Osteoblast (primary cell): ENCODE data around the gene PHF20. TPM values are rescaled to one million over a fixed set of nuclear protein-coding genes. Genes with fewer than 3 reads are reported as not detected.

Source experiments
- DNase-seq: peaks from one replicate; pipeline ENCODE4 v3.0.0; 2011; ENCODE audit warnings: low spot score, mixed read lengths; ENCODE audit not compliant: insufficient read length; ENCODE audit errors: missing footprints
- H2AFZ ChIP-seq: 2 replicates; pipeline ENCODE4 v1.6.0; 2011; ENCODE audit warnings: mild to moderate bottlenecking, low read length
- H3K27ac ChIP-seq: 2 replicates; pipeline ENCODE4 v1.5.1; 2011; ENCODE audit warnings: mild to moderate bottlenecking, low read depth, low read length, moderate library complexity
- H3K27me3 ChIP-seq: 2 replicates; pipeline ENCODE4 v1.6.0; 2012; ENCODE audit warnings: mild to moderate bottlenecking, control low read depth, inconsistent platforms, low read length, moderate library complexity; ENCODE audit not compliant: insufficient read depth
- H3K36me3 ChIP-seq: 2 replicates; pipeline ENCODE4 v1.5.1; 2011; ENCODE audit warnings: mild to moderate bottlenecking, low read length, control low read depth, moderate library complexity; ENCODE audit not compliant: insufficient read depth
- H3K4me1 ChIP-seq: 2 replicates; pipeline ENCODE4 v1.5.1; 2011; ENCODE audit warnings: mild to moderate bottlenecking, low read length, control low read depth, moderate library complexity; ENCODE audit not compliant: insufficient read depth
- H3K4me2 ChIP-seq: 2 replicates; pipeline ENCODE4 v1.6.0; 2011; ENCODE audit warnings: mild to moderate bottlenecking, low read length; ENCODE audit not compliant: insufficient read depth
- H3K4me3 ChIP-seq: fragments of 200-600 bp; sonication (generic); 3 replicates; pipeline ENCODE4 v1.5.1; 2012; ENCODE audit warnings: mild to moderate bottlenecking, low read length, inconsistent platforms; ENCODE audit not compliant: insufficient read depth
- H3K79me2 ChIP-seq: 2 replicates; pipeline ENCODE4 v1.6.0; 2012; ENCODE audit warnings: mild to moderate bottlenecking, low read length, control low read depth, inconsistent platforms; ENCODE audit not compliant: insufficient read depth
- H3K9me3 ChIP-seq: 2 replicates; pipeline ENCODE4 v1.5.1; 2011; ENCODE audit warnings: low read depth, low read length, control low read depth
- H4K20me1 ChIP-seq: 2 replicates; pipeline ENCODE4 v1.6.0; 2012; ENCODE audit warnings: mild to moderate bottlenecking, low read length, control low read depth; ENCODE audit not compliant: insufficient read depth
- CTCF ChIP-seq: IDR thresholded peaks from 2 replicates; pipeline ENCODE4 v1.5.1; 2011; ENCODE audit warnings: mild to moderate bottlenecking, low read depth, low read length, moderate library complexity; ENCODE audit errors: extremely low read depth
- total RNA-seq: library from RNA; depleted of rRNA; stranded (reverse); fragments of >200 nt; gene quantifications from 2 replicates; pipeline ENCODE4 v1.2.3, GENCODE V29; 2012

The PHF20 gene
- total RNA-seq, 1 donor = 39.1 TPM

GRCh38 chr20:35934050-35934449 is 162.2 kb downstream of the PHF20 start:
- peaks cover 10% of the 10 kb centered on the region for H4K20me1 ChIP-seq
- peaks cover 17% of the 10 kb centered on the region for H3K79me2 ChIP-seq
- no peak overlapping the region for H3K4me3 ChIP-seq
- H2AFZ ChIP-seq = no peak overlapping the region
- DNase-seq = no peak
- no peak for TF ChIP-seq CTCF
- peaks cover 21% of the 10 kb centered on the region for H3K36me3 ChIP-seq
- no peaks in the 10 kb centered on the region for H3K9me3 ChIP-seq
- no peak overlapping the region for H3K4me2 ChIP-seq
- no peaks in the 10 kb centered on the region for H3K27me3 ChIP-seq
- no peak overlapping the region for H3K27ac ChIP-seq
- H3K4me1 ChIP-seq = peaks cover 6% of the 10 kb centered on the region

- Histone ChIP-seq H3K9me3 (no peaks in the 10 kb centered on the region), H3K36me3 (peaks cover 37% of the 10 kb centered on the region), H2AFZ (no peak overlapping the region), H4K20me1 (peaks cover 15% of the 10 kb centered on the region), H3K27ac (peak overlapping the region; percentile 39), H3K4me3 (peak overlapping the region; percentile 5), H3K79me2 (peaks cover 25% of the 10 kb centered on the region), H3K27me3 (no peaks in the 10 kb centered on the region), H3K4me1 (peaks cover 15% of the 10 kb centered on the region), H3K4me2 (peak overlapping the region; percentile 56)
- TF ChIP-seq CTCF = no peak
- DNase-seq = peak; percentile 79
Observed at GRCh38 chr20:35939264-35939663, 167.4 kb downstream of the PHF20 start.

GRCh38 chr20:35941620-35942019 is 169.8 kb downstream of the PHF20 start:
- Histone ChIP-seq H3K79me2 (peaks cover 14% of the 10 kb centered on the region), H3K9me3 (no peaks in the 10 kb centered on the region), H3K27me3 (no peaks in the 10 kb centered on the region), H3K4me2 (no peak overlapping the region), H3K36me3 (peaks cover 46% of the 10 kb centered on the region), H3K4me1 (peaks cover 15% of the 10 kb centered on the region), H3K27ac (no peak overlapping the region), H3K4me3 (no peak overlapping the region), H2AFZ (no peak overlapping the region), H4K20me1 (peaks cover 18% of the 10 kb centered on the region)
- no peak for TF ChIP-seq CTCF
- DNase-seq = no peak

GRCh38 chr20:35942243-35942642 is 170.4 kb downstream of the PHF20 start:
- Histone ChIP-seq H3K27ac (no peak overlapping the region), H3K9me3 (no peaks in the 10 kb centered on the region), H3K27me3 (no peaks in the 10 kb centered on the region), H3K4me1 (peaks cover 15% of the 10 kb centered on the region), H3K79me2 (peaks cover 15% of the 10 kb centered on the region), H4K20me1 (peaks cover 22% of the 10 kb centered on the region), H3K4me2 (no peak overlapping the region), H3K4me3 (no peak overlapping the region), H2AFZ (no peak overlapping the region), H3K36me3 (peaks cover 43% of the 10 kb centered on the region)
- no peak for DNase-seq
- TF ChIP-seq CTCF = no peak
